OCI-M2 (cell line): ENCODE data around the gene BBOX1.

Experiments
- DNase-seq: peaks from one replicate; lab custom pipeline; 2025; ENCODE audit not compliant: unreplicated experiment; lab: John Stamatoyannopoulos, UW

BBOX1 gene

DNA sequence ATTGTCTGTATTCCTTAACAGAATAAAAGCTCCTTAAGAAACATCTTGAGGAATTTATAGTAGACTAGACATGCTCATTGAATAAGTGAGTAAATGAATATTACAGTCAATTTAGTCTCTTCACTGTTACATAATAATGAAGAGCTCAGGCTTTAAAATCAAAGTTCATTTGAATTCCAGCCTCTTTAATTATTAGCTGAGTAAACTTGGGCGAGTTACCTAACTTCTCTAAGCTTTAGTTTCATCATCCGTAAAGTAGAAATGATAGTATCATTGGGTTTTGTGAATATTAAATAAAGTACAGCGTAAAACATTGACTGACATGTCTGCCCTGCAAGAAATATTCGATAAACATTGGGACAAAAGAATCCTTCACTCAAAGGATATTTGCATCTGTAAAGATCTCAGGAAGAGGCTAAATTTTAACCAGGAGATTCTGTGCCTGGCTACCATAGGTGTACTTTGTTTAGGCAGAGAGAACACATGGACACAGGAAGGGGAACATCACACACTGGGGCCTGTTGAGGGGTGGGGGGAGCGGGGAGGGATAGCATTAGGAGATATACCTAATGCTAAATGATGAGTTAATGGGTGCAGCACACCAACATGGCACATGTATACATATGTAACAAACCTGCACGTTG is 15.2 kb upstream of the BBOX1 start:
- no peak for DNase-seq

DNA sequence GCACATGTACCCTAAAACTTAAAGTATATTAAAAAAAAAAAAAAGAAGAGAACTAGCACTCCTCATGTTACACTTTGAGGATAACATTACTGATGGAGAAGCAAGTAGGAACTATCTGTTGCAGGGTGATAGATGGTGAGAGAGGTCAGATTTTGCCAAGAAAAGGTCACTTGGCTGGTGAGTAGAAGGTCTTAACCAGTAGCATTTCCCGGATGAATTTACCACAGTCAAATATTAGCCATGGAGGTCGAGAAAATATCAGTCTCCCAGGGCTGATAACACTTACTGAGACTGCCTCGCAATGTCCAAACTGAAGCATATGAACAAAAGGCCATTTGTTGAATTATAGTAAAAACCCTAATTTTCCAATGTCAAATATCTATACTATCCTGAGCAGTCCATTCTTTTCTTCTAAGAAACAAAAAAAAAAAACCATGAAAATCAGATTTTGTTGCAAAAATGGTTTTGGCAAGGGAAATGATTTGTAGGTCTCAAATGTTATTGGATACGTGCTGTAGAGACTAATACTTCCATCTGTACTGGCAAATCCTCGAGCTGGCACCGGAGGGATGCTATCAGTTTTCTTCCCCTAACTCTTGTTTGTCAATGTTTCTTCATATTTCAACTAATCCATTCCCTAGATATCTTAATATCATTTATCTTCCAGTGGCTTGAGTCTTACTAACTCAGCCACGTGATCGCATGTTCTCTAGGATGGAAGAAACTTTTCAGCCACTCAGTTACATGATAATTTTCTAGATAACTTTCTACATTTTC is 14.5 kb upstream of the BBOX1 start:
- no peak for DNase-seq

DNA sequence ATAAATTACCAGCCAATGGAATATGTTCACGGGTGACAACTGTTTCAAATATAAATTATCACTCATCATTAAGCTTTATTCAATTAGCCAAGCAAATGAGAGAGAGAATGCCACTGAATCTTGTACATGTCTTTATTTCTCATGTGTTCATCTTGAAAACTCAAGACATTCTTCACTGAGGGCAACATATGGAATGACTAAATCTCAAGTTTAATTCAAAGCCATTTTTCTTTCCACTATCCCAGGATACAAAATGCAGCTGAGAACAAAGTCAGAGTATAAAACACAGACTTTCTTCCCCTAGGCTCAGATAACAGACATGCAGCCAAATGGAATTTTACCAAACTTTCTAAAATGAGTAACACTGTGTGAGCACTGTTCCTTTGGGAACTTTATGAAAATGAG is 12.1 kb upstream of the BBOX1 start:
- no peak for DNase-seq

DNA sequence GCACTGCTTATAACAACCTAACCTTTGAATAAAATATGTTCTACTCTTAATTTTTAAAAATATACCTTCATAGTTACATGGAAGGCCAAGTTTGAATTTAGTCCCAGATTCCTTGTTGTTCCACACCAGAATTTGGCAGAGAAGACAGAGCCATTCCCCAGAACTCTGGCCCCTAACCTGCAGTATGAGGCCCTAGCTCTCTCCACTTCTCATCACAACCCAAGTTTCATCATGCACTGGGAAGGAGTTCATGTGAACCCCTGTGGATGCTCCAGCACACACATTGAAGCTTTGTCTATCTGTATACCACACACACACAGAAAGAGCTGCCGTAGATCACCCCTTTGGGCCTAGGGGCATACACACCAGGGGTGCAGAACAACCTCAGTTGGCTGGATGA is 10.6 kb upstream of the BBOX1 start:
- no peak for DNase-seq

DNA sequence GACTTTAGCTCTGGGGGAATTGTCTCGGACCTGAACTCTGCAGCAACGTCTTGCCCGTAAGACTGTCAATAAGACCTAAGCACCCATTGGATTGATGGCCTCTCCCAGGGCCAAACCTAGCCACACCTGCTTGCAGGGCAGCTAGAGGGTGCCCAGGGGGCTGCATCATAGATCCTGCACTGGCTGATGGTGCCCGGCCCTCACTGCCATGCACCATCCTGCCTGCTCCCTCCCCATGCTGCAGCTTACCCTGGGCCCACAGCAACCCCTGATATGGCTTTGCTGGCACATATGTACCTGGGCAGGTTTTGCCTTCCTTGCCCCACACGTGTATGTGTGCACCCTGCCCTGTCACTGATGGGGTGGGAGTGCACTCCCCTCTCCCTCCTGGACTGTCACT is 8.9 kb upstream of the BBOX1 start:
- DNase-seq = no peak

DNA sequence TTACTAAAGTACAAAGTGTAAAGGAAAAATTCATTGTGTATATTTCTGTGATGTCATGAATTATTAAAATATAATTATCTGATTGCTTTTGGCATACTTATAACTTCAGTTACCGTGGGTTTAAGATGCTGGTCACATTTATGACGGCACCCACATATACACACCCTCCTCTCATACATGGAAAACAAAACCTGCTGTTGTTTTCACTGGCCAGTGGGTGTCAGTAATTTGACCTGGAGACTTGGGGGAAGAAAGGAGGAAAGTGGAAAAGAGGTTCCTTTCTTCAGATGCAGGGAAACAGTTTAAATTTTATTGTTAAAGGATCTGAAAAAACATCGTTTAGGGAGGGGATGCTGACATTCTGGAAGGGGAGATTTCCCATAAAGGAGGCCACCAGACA is 742 bp upstream of the BBOX1 start:
- no peak for DNase-seq

DNA sequence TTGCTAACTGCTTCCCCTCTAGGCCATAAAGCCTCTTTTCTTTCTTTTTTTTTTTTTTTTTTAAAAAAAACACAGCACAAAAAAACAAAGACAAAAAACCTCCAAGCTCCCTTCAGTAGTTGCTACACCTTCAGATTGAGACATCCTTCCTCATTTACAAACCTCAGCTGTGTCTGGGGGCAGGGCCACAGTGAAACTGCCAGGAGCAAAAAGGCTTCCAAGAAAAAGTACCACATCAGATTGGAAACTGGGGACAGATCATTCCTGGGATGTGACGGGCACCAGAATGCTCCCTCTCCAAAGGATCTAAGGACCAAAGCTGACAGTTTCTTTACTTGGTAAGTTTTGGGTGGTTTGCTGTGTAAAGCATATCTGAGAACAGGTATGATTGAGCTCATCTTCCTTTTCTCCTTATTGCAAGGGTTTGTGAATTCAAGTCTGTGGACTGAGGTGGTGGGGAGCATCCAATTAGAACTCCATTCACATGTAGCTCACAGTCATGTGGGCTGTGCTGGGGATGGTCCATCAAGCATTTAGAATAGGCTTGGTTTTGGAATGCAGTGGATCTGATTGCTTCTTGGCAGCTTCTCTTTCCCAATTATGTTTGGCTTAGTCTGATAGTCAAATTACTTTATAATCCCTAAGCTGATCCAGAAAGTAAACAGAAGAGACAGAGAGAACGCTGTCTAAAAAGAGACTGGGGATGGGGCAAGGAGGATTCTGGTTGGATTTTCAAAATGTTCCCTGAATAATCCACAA is 705 bp downstream of the BBOX1 start:
- no peak for DNase-seq

DNA sequence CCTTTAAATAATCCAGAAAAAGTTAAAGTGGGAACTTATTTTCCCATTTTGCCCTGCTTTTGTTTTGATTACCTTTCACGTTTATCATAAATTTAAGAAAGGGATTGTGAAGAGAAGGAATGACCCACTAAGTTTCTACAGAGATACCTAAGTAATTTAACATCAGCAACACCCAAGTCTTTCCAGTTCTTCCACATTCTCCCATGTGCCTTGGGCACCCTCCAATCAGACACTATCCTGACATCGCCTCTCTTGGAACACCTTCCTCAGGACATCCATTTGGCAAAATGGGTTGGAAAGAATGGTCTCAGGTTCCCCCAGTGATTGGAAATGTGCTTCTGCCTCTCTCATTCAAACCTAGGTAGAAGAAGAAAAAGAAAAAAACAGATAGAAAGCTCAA is 6.3 kb downstream of the BBOX1 start:
- no peak for DNase-seq

DNA sequence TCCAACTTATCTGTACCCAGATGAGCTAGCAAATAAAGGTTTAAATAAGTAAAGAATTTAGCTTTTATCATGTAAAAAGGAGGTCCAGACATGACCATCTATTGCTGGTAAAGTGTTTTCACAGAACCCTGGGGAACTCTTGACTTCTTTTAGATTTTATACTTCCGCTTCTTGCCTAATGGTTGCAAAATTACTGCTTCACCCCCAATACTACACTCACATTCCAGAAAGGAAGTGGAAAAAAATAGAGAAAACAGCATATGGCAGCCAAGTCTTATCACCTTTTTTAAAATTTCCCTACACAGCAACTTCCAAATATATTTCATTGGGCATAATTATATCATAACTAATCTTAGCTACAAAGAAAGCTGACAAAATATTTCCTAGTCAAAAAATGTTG is 12.1 kb downstream of the BBOX1 start:
- no peak for DNase-seq

DNA sequence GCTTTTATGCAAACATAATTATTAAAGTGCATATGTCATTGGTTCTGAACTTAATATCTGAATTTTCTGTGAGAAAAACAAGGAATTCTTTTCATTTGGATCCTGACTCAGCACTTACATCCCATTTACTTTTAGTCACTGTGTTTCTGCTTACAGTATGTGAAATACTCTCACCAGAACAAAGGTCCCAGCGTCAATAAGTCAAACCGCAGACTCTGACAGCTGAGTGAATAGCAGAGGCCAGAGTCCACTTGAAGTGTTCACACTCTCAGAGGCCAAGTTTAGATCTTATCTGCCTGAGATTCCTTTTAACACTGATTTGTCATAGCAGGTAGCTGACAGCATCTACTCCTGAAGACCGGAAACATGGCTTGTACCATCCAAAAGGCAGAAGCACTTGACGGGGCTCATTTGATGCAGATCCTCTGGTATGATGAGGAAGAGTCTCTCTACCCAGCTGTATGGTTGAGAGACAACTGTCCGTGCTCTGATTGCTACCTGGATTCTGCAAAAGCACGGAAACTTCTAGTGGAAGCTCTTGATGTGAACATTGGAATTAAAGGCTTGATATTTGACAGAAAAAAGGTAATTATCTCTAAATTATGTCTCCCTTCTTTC is 14.6 kb downstream of the BBOX1 start:
- no peak for DNase-seq

DNA sequence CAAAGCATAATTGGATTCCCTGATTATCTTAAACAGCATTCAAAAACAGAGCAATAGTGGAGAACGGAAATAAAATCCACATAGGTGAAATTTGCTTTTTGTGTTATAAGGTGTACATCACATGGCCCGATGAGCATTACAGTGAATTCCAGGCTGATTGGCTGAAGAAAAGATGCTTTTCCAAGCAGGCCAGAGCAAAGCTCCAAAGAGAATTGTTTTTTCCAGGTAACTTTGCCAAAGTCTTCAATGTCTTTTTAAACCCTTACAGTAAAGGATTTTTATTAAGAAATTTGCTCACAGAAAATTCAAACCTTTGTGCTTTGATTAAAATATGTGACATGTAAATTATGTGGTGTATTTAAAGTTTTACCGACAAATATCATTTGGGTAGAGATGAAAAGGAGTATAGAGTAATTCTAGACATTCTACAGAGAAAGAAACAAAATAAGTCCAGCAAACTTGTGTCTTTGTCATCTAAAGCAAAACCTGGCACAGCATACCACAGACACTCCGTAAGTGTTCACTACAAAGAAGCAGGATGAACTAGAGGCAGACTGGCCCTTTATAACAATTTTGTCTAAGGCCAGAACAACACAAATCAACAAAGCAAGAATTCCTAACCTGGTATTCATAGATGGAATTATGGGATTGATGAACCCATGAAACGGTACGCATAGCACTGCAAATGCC is 16.6 kb downstream of the BBOX1 start:
- DNase-seq = no peak

DNA sequence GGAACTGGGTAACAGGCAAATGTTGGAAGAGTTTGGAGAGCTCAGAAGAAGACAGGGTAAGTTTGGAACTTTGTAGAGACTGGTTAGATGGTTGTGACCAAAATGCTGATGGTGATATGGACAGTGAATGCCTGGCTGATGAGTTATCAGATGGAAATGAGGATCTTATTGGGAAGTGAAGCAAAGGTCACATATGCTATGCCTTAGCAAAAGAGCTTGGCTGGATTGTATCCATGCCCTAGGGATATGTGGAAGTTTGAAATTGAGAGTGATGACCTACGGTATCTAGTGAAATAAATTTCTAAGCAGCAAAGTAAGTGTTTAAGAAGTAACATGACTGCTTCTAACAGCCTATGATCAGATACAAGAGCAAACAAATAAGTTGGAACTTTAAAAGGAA is 17.8 kb downstream of the BBOX1 start:
- DNase-seq = no peak

DNA sequence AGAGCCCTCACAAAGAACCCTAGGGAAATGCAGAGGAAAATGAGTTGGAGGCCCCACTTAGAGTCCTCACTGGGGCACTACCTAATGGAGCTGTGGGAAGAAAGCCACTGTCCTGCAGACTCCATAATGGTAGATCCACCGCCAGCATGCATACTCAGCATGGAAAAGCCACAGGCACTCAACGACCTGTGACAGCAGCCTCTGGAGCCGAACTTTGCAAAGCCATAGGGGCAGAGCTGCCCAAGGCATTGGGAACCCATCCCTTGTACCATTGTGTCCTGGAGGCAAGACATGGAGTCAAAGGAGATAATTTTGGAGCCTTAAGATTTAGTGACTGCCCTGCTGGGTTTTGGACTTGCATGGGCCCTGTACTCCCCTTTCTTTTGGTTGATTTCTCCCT is 18.8 kb downstream of the BBOX1 start:
- no peak for DNase-seq

DNA sequence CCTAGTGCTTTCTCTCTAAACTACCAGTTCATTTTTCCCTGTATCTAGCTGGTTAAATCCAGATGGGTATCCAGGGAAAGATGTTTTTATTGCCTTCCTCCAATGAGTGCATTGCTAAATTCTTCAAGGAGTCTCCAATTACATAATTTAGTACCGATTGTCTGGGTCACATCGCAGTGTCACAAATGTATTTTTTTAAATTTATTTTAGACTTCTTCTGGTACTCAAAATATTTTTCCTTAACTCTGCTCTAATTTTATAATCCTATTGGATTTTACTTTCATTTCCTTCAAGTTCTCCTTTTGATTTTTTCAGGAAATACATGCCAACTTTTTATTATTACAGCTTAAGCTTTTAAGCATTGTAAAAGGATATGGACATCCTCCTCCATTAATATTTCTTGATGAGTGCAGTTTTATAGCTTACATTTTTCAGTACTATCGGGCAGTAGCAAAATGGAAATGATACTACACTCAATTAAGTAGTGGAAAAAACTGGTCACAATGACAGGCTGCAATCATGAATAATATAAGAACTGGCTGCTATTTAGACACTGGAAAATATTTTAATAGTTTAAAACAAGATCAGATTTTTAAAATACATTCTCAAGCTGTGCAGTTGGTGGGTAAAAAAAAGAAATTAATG is 20.3 kb downstream of the BBOX1 start:
- DNase-seq = no peak

DNA sequence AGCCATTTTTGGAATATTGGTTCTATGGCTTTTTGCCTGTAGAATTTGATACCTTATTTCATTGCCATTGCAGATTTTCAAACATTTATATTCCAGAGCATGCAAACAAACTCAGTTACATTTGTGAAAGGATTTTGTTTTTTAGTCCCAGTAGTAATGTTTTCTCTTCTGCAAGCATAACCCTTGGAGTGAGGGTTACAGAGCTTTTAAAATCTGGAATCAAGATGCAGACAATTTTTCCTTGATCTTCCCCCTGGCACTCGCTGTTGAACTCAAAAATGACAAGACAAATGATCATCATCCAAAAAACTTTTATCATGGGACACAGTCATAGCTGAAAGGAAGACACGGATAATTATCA is 20.8 kb downstream of the BBOX1 start:
- DNase-seq = no peak

DNA sequence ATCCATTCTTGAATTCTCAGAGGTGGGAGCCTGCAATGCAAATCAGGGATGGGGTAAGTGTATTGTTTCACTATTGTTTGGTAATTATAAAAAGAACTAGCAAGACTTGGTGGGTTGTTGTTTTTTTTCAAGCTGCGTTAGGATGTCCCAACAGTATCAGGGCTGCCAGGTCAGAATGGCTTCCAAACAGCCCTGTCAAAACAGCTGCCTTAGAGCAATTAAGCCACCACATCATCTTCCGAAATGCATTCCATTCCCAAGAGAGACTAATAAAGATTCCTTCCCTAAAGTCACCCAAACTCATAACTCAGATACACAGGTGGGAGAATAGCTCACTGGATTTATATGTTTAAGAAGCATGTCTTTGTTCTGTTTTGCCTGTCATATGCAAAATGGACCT is 23.5 kb downstream of the BBOX1 start:
- no peak for DNase-seq

DNA sequence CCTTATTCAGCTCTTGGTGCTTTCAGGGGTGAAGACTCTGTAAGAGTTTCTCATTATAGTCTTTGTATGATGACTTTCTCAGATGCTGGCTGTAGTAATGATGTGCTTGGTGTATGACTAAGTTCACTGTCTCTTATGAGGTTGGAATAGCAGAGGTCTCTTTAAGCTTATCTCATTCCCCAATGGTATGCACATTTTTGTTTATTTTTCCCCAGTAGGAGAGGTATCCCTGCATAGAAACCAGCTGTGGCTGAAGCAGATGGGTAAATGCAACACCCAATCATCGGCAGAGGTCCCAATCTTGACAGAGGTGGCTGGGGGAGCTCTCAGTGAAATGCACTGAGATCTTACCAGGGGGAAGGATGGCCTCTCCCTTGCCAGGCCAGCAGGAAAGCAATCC is 34.6 kb downstream of the BBOX1 start:
- DNase-seq = no peak

DNA sequence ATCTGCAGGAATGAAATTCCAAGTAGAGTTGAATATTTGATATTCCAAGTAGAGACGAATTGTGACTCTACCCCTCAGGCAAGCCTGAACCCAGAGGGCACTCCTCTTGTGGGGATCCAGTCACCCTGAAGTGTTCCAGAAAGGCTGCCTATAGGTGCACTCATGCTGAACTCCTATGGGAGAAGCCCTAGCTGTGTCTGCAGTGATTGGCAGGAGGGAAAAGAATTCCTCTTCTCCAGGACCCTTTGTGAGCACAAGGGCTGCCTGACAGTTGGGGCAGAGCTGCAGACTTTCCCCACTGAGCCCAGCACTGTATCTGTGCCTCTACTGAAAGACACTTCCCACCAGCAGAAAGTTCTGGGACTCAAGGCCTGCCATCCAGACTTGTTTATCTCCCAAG is 35.0 kb downstream of the BBOX1 start:
- no peak for DNase-seq

DNA sequence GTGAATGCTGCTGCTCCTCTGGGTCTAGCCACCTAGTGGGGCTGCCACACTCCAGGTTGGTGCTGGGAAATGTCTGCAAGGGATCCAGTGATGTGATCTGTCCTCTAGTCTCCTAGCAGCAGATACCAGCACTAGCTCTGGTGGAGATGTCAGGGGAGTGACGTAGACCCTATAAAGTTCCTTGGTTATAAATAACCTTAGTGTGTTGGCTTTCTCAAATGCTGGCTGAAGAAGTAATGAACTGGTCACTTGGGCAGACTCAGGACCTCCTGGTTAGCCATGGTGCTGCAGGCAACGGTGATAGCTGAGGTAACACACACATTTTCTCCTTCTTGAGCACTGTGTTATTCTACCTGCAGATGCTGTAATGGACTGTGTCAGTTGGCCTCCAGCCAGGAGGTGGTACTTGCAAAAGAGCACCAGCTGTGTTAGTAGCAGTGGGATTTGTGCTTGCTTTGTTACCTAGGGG is 35.5 kb downstream of the BBOX1 start:
- DNase-seq = no peak

DNA sequence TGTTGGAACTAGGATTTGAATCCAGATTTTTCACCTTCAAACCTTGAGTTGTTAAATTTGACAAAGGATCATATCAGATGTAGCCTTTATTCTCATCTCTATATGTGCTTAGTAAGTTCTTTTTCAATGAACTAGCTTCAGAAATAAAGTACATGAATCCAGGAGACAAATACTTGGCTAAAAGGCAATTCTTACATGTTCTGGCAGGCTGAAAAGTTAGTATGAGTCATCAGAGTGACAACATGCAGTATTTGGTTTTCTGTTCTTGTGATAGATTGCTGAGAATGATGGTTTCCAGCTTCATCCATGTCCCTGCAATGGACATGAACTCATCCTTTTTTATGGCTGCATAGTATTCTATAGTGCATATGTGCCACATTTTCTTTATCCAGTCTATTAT is 40.4 kb downstream of the BBOX1 start:
- no peak for DNase-seq

DNA sequence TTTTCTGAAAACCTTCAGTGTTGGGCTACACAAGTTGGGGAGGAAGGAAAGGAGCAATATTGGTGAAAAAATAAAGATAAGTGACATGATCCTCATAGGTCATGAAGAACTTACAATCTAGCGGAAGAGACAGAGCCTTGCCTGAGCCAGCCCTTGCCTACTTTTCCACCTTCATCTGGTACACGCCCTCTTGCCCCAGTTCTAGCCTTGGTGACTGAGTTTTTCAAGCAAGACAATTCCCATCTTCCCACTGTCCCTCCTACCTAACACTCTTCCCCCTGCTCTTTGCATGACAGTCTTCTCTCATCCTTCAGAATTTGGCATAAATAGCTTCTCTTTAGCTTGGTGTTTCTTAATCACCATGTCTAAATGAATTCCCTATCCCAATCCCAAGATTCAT is 42.6 kb downstream of the BBOX1 start:
- DNase-seq = no peak
